ENCODE measurements around the gene SATB2. TPM values are rescaled to one million over a fixed set of nuclear protein-coding genes. Genes with fewer than 3 reads are reported as not detected.

Gene SATB2
- total RNA-seq, 1 donor = 53.2 TPM

GRCh38 chr2:199370150-199370780, 87.5 kb downstream of the SATB2 start:
- Histone ChIP-seq H3K4me3 (ENCODE audit: insufficient read depth, low read length) (no peak overlapping the region), H3K4me2 (ENCODE audit: insufficient read depth, low read length) (peak overlapping the region; percentile 47), H3K9me3 (ENCODE audit: low read depth, low read length) (no peaks in the 10 kb centered on the region), H3K79me2 (ENCODE audit: insufficient read depth, low read length) (peaks cover 58% of the 10 kb centered on the region), H4K20me1 (ENCODE audit: insufficient read depth, low read length) (no peaks in the 10 kb centered on the region), H3K36me3 (ENCODE audit: insufficient read depth, low read length) (peaks cover 29% of the 10 kb centered on the region), H3K27me3 (ENCODE audit: insufficient read depth, low read length) (no peaks in the 10 kb centered on the region), H2AFZ (ENCODE audit: low read length) (no peak overlapping the region), H3K4me1 (ENCODE audit: insufficient read depth, low read length) (peaks cover 31% of the 10 kb centered on the region), H3K27ac (ENCODE audit: low read depth, low read length) (peak overlapping the region; percentile 84)
- DNase-seq (ENCODE audit: insufficient read length, low spot score, missing footprints) = peak; percentile 31
- no peak for TF ChIP-seq CTCF (IDR thresholded peaks at IDR 0.05; ENCODE audit: extremely low read depth, low read depth, low read length)

GRCh38 chr2:199366406-199366805, 91.3 kb downstream of the SATB2 start:
- no peak overlapping the region for H2AFZ ChIP-seq (ENCODE audit: low read length)
- H4K20me1 ChIP-seq (ENCODE audit: insufficient read depth, low read length) = no peaks in the 10 kb centered on the region
- peaks cover 27% of the 10 kb centered on the region for H3K4me1 ChIP-seq (ENCODE audit: insufficient read depth, low read length)
- no peaks in the 10 kb centered on the region for H3K27me3 ChIP-seq (ENCODE audit: insufficient read depth, low read length)
- no peak for TF ChIP-seq CTCF (IDR thresholded peaks at IDR 0.05; ENCODE audit: extremely low read depth, low read depth, low read length)
- H3K4me3 ChIP-seq (ENCODE audit: insufficient read depth, low read length) = no peak overlapping the region
- peak overlapping the region; percentile 20 for H3K27ac ChIP-seq (ENCODE audit: low read depth, low read length)
- H3K36me3 ChIP-seq (ENCODE audit: insufficient read depth, low read length) = peaks cover 15% of the 10 kb centered on the region
- H3K9me3 ChIP-seq (ENCODE audit: low read depth, low read length) = no peaks in the 10 kb centered on the region
- H3K79me2 ChIP-seq (ENCODE audit: insufficient read depth, low read length) = peaks cover 43% of the 10 kb centered on the region
- no peak overlapping the region for H3K4me2 ChIP-seq (ENCODE audit: insufficient read depth, low read length)
- DNase-seq (ENCODE audit: insufficient read length, low spot score, missing footprints) = no peak

- Histone ChIP-seq H3K27me3 (ENCODE audit: insufficient read depth, low read length) (no peaks in the 10 kb centered on the region), H3K4me3 (ENCODE audit: insufficient read depth, low read length) (no peak overlapping the region), H3K27ac (ENCODE audit: low read depth, low read length) (no peak overlapping the region), H3K9me3 (ENCODE audit: low read depth, low read length) (no peaks in the 10 kb centered on the region), H3K79me2 (ENCODE audit: insufficient read depth, low read length) (peaks cover 53% of the 10 kb centered on the region), H2AFZ (ENCODE audit: low read length) (no peak overlapping the region), H3K36me3 (ENCODE audit: insufficient read depth, low read length) (peaks cover 15% of the 10 kb centered on the region), H4K20me1 (ENCODE audit: insufficient read depth, low read length) (no peaks in the 10 kb centered on the region), H3K4me2 (ENCODE audit: insufficient read depth, low read length) (no peak overlapping the region), H3K4me1 (ENCODE audit: insufficient read depth, low read length) (peaks cover 5% of the 10 kb centered on the region)
- no peak for TF ChIP-seq CTCF (IDR thresholded peaks at IDR 0.05; ENCODE audit: extremely low read depth, low read depth, low read length)
- no peak for DNase-seq (ENCODE audit: insufficient read length, low spot score, missing footprints)
Measured at GRCh38 chr2:199364153-199364552, 93.6 kb downstream of the SATB2 start.

- Histone ChIP-seq H3K79me2 (ENCODE audit: insufficient read depth, low read length) (peaks cover 47% of the 10 kb centered on the region), H3K4me2 (ENCODE audit: insufficient read depth, low read length) (no peak overlapping the region)
Measured at GRCh38 chr2:199356412-199356811, 101.3 kb downstream of the SATB2 start.

More at GRCh38 chr2:199356412-199356811, 101.3 kb downstream of the SATB2 start:
- no peaks in the 10 kb centered on the region for H3K27me3 ChIP-seq (ENCODE audit: insufficient read depth, low read length)
- H4K20me1 ChIP-seq (ENCODE audit: insufficient read depth, low read length) = no peaks in the 10 kb centered on the region
- peaks cover 10% of the 10 kb centered on the region for H3K4me1 ChIP-seq (ENCODE audit: insufficient read depth, low read length)
- H3K27ac ChIP-seq (ENCODE audit: low read depth, low read length) = peak overlapping the region; percentile 39
- no peak for DNase-seq (ENCODE audit: insufficient read length, low spot score, missing footprints)
- H3K4me3 ChIP-seq (ENCODE audit: insufficient read depth, low read length) = no peak overlapping the region
- H3K9me3 ChIP-seq (ENCODE audit: low read depth, low read length) = no peaks in the 10 kb centered on the region
- TF ChIP-seq CTCF (IDR thresholded peaks at IDR 0.05; ENCODE audit: extremely low read depth, low read depth, low read length) = no peak
- H2AFZ ChIP-seq (ENCODE audit: low read length) = no peak overlapping the region
- H3K36me3 ChIP-seq (ENCODE audit: insufficient read depth, low read length) = peaks cover 8% of the 10 kb centered on the region

Measured in osteoblast (primary cell).